HepG2 (cell line): ENCODE data around the gene LYPD1. TPM values are rescaled to one million over a fixed set of nuclear protein-coding genes. Genes with fewer than 3 reads are reported as not detected.
A peak's percentile ranks its signal among the peaks of the same experiment; 100 is the strongest.

ENCODE experiments used
- ATAC-seq: fragments of 200-7000 bp; cut with Tn5 transposase; 3 replicates; pipeline ENCODE4 v1.9.1; 2020; ENCODE audit warnings: mild to moderate bottlenecking, moderate library complexity
- BruUV-seq: library from RNA; stranded (reverse); fragments of 400-500 nt; replicated peaks from 2 replicates; lab custom pipeline; 2021; lab: Mats Ljungman, UMichigan
- CTCF ChIA-PET: fragments of 300-600 bp; formaldehyde crosslinking; extraction: SDS; loops from one replicate; lab custom pipeline; 2021; ENCODE audit warnings: low total read pairs, inconsistent platforms, low intra/inter-chr PET ratio; lab: Yijun Ruan, JAX
- POLR2A ChIA-PET: fragments of 350-600 bp; sonication (Branson Sonifier 250); formaldehyde crosslinking; loops from one replicate; lab custom pipeline; 2020; ENCODE audit warnings: antibody characterized with exemption, inconsistent platforms; lab: Yijun Ruan, JAX
- DNase-seq: peaks from one replicate; pipeline ENCODE4 v3.0.0-alpha.2; 2015; ENCODE audit warnings: low spot score
- FAIRE-seq: peaks from 3 replicates; lab custom pipeline; 2011; peaks lifted over from hg19 to GRCh38; lab: Jason Lieb, UNC
- H2AFZ ChIP-seq: one replicate; pipeline ENCODE4 v1.6.1; 2011; ENCODE audit warnings: low read length, inconsistent platforms
- H3K27ac ChIP-seq: fragments of 300-600 bp; 3 replicates; pipeline ENCODE4 v1.8.0; 2011; ENCODE audit warnings: mixed run types, mild to moderate bottlenecking, mixed read lengths, low read length, inconsistent platforms; ENCODE audit not compliant: insufficient read depth; ENCODE audit errors: extremely low read length
- H3K27me3 ChIP-seq, 2 experiments: fragments of 200-600 bp in 1 of 2; 2 replicates in 1 of 2; 3 replicates in 1 of 2; pipeline versions ENCODE4 v1.6.0 to v1.8.0; 2011; ENCODE audit warnings: low read length in 2 of 2, mild to moderate bottlenecking in 2 of 2, moderate library complexity in 2 of 2, inconsistent platforms in 1 of 2; ENCODE audit not compliant: insufficient read depth in 2 of 2, control insufficient read depth in 1 of 2
- H3K36me3 ChIP-seq, 2 experiments: fragments of 200-600 bp in 1 of 2; replicated peaks in 1 of 2; 2 replicates in 1 of 2; 3 replicates in 1 of 2; pipeline versions ENCODE4 v1.5.1 to v1.8.0; 2011; ENCODE audit warnings: low read length in 2 of 2, inconsistent platforms in 1 of 2; ENCODE audit not compliant: insufficient read depth in 2 of 2, control insufficient read depth in 1 of 2
- H3K4me1 ChIP-seq: 2 replicates; pipeline ENCODE4 v1.5.1; 2012; ENCODE audit warnings: low read length, inconsistent platforms; ENCODE audit not compliant: insufficient read depth
- H3K4me2 ChIP-seq: 2 replicates; pipeline ENCODE4 v1.6.0; 2011; ENCODE audit warnings: low read depth, low read length, inconsistent platforms
- H3K4me3 ChIP-seq, 3 experiments: fragments of 200-600 bp in 1 of 3; sonication (generic), shearing (Covaris generic) in 1 of 3; replicated peaks in 1 of 3; 2 replicates each; pipeline ENCODE4 v1.5.1; 2011 to 2016; ENCODE audit warnings: low read length in 3 of 3, inconsistent platforms in 2 of 3, low read depth in 2 of 3, mild to moderate bottlenecking in 2 of 3, control low read depth in 1 of 3, mixed read lengths in 1 of 3; ENCODE audit not compliant: insufficient read depth in 1 of 3
- H3K79me2 ChIP-seq: one replicate; pipeline ENCODE4 v1.6.1; 2011; ENCODE audit warnings: low read length, inconsistent platforms; ENCODE audit not compliant: insufficient read depth
- H3K9ac ChIP-seq: 2 replicates; pipeline ENCODE4 v1.6.0; 2011; ENCODE audit warnings: mild to moderate bottlenecking, low read depth, low read length, inconsistent platforms; ENCODE audit not compliant: insufficient read depth
- H3K9me3 ChIP-seq: 2 replicates; pipeline ENCODE4 v1.5.1; 2012; ENCODE audit warnings: mild to moderate bottlenecking, low read length
- H4K20me1 ChIP-seq: 2 replicates; pipeline ENCODE4 v1.6.0; 2011; ENCODE audit warnings: inconsistent platforms, mild to moderate bottlenecking, low read length, moderate library complexity; ENCODE audit not compliant: insufficient read depth
- ELF4 ChIP-seq: sonication (generic); formaldehyde crosslinking; IDR thresholded peaks from 2 replicates; pipeline ENCODE4 v1.5.0; 2020; ENCODE audit warnings: missing genetic modification reagents, mild to moderate bottlenecking, moderate library complexity, borderline replicate concordance
- FOXM1 ChIP-seq: sonication (generic); formaldehyde crosslinking; IDR thresholded peaks from 2 replicates; pipeline ENCODE4 v1.5.0; 2020; ENCODE audit warnings: missing genetic modification reagents
- MAFG ChIP-seq: sonication (generic); formaldehyde crosslinking; IDR thresholded peaks from 2 replicates; pipeline ENCODE4 v1.5.1; 2020; ENCODE audit warnings: mild to moderate bottlenecking, missing genetic modification reagents
- RAD21 ChIP-seq: fragments of 450-650 bp; formaldehyde crosslinking; IDR thresholded peaks from 2 replicates; pipeline ENCODE4 v1.5.0; 2020; ENCODE audit warnings: mild to moderate bottlenecking
- SNAI1 ChIP-seq: sonication (generic); formaldehyde crosslinking; IDR thresholded peaks from 2 replicates; pipeline ENCODE4 v1.5.0; 2020; ENCODE audit warnings: mild to moderate bottlenecking, missing genetic modification reagents, borderline replicate concordance
- TBP ChIP-seq: sonication (generic); formaldehyde crosslinking; IDR thresholded peaks from 2 replicates; pipeline ENCODE4 v1.5.0; 2020; ENCODE audit warnings: missing genetic modification reagents
- TMF1 ChIP-seq: sonication (generic); formaldehyde crosslinking; IDR thresholded peaks from 2 replicates; pipeline ENCODE4 v1.8.1; 2022; ENCODE audit warnings: low read depth, missing genetic modification reagents
- ZBTB49 ChIP-seq: sonication (generic); formaldehyde crosslinking; IDR thresholded peaks from 2 replicates; pipeline ENCODE4 v1.4.0; 2020; ENCODE audit warnings: missing genetic modification reagents, borderline replicate concordance
- ZFP37 ChIP-seq: sonication (generic); formaldehyde crosslinking; IDR thresholded peaks from 2 replicates; pipeline ENCODE4 v1.4.0; 2020; ENCODE audit warnings: missing genetic modification reagents, borderline replicate concordance
- ZNF136 ChIP-seq: sonication (generic); formaldehyde crosslinking; IDR thresholded peaks from 2 replicates; pipeline ENCODE4 v1.8.1; 2022; ENCODE audit warnings: low read depth, mild to moderate bottlenecking, moderate library complexity, missing genetic modification reagents
- ZNF275 ChIP-seq: sonication (generic); formaldehyde crosslinking; IDR thresholded peaks from 2 replicates; pipeline ENCODE4 v1.8.0; 2022; ENCODE audit warnings: missing genetic modification reagents, mild to moderate bottlenecking, inconsistent platforms, borderline replicate concordance
- ZNF292 ChIP-seq: sonication (generic); formaldehyde crosslinking; IDR thresholded peaks from 2 replicates; pipeline ENCODE4 v1.8.1; 2022; ENCODE audit warnings: mild to moderate bottlenecking, low read depth, missing genetic modification reagents, borderline replicate concordance
- ZNF512 ChIP-seq: sonication (generic); formaldehyde crosslinking; IDR thresholded peaks from 2 replicates; pipeline ENCODE4 v1.4.0; 2020; ENCODE audit warnings: mild to moderate bottlenecking, missing genetic modification reagents
- ZNF597 ChIP-seq: sonication (generic); formaldehyde crosslinking; IDR thresholded peaks from 2 replicates; pipeline ENCODE4 v1.5.0; 2020; ENCODE audit warnings: missing genetic modification reagents
- WGBS: methylation state at CpG from one replicate; pipeline ENCODE4 v1.1.6; 2017; ENCODE audit warnings: low lambda C conversion rate; 5-methylcytosine and 5-hydroxymethylcytosine counted together
- in situ Hi-C: cut with HindIII; loops from 2 replicates; pipeline ENCODE4 v1.10.0; 2017; ENCODE audit warnings: low pct_unique_long_range_greater_than_20kb; ENCODE audit not compliant: extremely low pct_ligation_motif_present
- intact Hi-C: fragments of 100-400 bp; cut with micrococcal nuclease; formaldehyde crosslinking; loops from one replicate; pipeline ENCODE4 v1.10.0; 2022; ENCODE audit not compliant: unreplicated experiment
- polyA plus RNA-seq, 8 experiments: library from polyadenylated mRNA; depleted of rRNA in 3 of 8; stranded (reverse) in 7 of 8; unstranded in 1 of 8; fragments of >200 nt; fragmentation: Illumina TruSeq in 4 of 8; extraction: Trizol in 4 of 8; gene quantifications; 2 replicates each; pipeline versions ENCODE4 v1.2.1 to v1.2.3, GENCODE V29; 2011 to 2016; ENCODE audit warnings: low read depth in 4 of 8, missing spikeins in 1 of 8, mixed read lengths in 1 of 8; ENCODE audit not compliant: insufficient read depth in 1 of 8
- total RNA-seq, 5 experiments: library from RNA; depleted of rRNA; stranded (reverse); fragments of >200 nt; fragmentation: Illumina TruSeq; extraction: Trizol; gene quantifications; 2 replicates each; pipeline ENCODE4 v1.2.3, GENCODE V29; 2016; ENCODE audit warnings: low read depth in 1 of 5
- TF ChIP-seq, protein P1 (sequence below): sonication (generic); formaldehyde crosslinking; IDR thresholded peaks from 2 replicates; pipeline ENCODE4 v1.4.0; 2020; ENCODE audit warnings: missing genetic modification reagents
- TF ChIP-seq, protein P2 (sequence below): sonication (generic); formaldehyde crosslinking; IDR thresholded peaks from 2 replicates; pipeline ENCODE4 v1.5.1; 2020; ENCODE audit warnings: mild to moderate bottlenecking, moderate library complexity, missing genetic modification reagents

LYPD1 gene
- total and polyA plus RNA-seq, 2 of the 13 experiments (the other 11 are each of a cell fraction or from before 2014, with no cell fraction given), result not detected

DNA sequence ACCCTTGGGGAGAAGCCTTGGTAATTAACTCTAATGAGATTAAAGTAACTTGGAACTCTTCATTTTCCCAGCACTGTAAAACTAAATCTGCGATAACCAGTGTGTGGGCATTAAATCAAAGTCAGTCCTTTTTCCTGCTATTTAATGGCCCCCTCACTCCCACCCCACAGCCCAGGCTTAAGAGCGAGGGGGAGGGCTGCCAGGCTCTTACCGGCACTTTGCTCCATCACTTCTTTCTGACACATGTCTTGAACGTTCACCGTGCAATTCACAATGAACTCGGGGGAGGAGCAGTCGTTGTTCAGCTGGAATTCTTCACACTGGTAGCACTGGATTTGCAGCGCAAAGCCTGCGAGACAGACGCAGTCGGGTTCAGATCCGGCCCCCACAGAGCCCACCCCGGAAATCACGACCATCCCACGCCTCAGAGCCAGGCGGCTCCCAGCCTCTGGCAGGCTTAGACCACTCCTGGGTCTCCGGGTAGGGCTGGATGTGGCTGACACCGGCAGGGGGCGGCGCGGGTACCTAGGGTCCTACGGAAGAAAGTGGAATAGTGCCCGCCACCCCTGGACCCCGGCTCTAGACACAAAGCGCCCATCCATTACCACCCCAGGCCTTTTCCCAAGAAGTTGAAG is 1.7 kb downstream of the LYPD1 start:
- no peaks in the 10 kb centered on the region for H3K79me2 ChIP-seq
- 25% methylated on average over 17 of the region's 25 CpGs for WGBS
- ChIA-PET POLR2A (no interaction called here), CTCF (no interaction called here)
- no peaks in the 10 kb centered on the region for H3K9me3 ChIP-seq
- intact Hi-C loops, result no loop called here
- H3K27me3 ChIP-seq, result peaks cover 8 to 41% of the 10 kb centered on the region in 2 experiments; a peak in 4 of 5 replicates
- FAIRE-seq (no peak), ATAC-seq (peak; percentile 70), DNase-seq (no peak)
- no peak overlapping the region for H3K4me3 ChIP-seq
- H3K9ac ChIP-seq, result no peak overlapping the region
- BruUV-seq, result no TSS peak
- no peak overlapping the region for H3K27ac ChIP-seq
- H4K20me1 ChIP-seq, result no peaks in the 10 kb centered on the region
- no peaks in the 10 kb centered on the region for H3K36me3 ChIP-seq
- no peaks in the 10 kb centered on the region for H3K4me1 ChIP-seq
- in situ Hi-C loops, result loop anchor here (25.0 kb wide), 1 partner anchor 494 kb away; no protein-coding TSS in a partner anchor
- no peak for TF ChIP-seq ZBTB49 (CRISPR knock-in tag)
- no peak for TF ChIP-seq ZNF275
- no peak for TF ChIP-seq ZNF292 (CRISPR knock-in tag)
- TF ChIP-seq TBP, result no peak
- TF ChIP-seq ZNF512 (CRISPR knock-in tag), result no peak
- TF ChIP-seq SNAI1 (CRISPR knock-in tag), result no peak
- TF ChIP-seq ELF4 (CRISPR knock-in tag), result no peak
- TF ChIP-seq TMF1, result no peak
- TF ChIP-seq, protein P1, sequence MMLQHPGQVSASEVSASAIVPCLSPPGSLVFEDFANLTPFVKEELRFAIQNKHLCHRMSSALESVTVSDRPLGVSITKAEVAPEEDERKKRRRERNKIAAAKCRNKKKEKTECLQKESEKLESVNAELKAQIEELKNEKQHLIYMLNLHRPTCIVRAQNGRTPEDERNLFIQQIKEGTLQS (CRISPR knock-in tag), result no peak
- no peak for TF ChIP-seq ZNF597 (CRISPR knock-in tag)
- TF ChIP-seq MAFG (CRISPR knock-in tag), result no peak
- TF ChIP-seq ZFP37, result no peak
- TF ChIP-seq, protein P2, sequence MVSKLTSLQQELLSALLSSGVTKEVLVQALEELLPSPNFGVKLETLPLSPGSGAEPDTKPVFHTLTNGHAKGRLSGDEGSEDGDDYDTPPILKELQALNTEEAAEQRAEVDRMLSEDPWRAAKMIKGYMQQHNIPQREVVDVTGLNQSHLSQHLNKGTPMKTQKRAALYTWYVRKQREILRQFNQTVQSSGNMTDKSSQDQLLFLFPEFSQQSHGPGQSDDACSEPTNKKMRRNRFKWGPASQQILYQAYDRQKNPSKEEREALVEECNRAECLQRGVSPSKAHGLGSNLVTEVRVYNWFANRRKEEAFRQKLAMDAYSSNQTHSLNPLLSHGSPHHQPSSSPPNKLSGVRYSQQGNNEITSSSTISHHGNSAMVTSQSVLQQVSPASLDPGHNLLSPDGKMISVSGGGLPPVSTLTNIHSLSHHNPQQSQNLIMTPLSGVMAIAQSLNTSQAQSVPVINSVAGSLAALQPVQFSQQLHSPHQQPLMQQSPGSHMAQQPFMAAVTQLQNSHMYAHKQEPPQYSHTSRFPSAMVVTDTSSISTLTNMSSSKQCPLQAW (CRISPR knock-in tag), result no peak
- TF ChIP-seq RAD21 (CRISPR knock-in tag), result no peak
- no peak for TF ChIP-seq ZNF136 (CRISPR knock-in tag)
- TF ChIP-seq FOXM1 (CRISPR knock-in tag), result no peak
- no peak overlapping the region for H2AFZ ChIP-seq
- H3K4me2 ChIP-seq, result no peak overlapping the region
